ENCODE measurements around the gene CALB2.
"Not testable (repeated sequence)": the region's sequence is repeated elsewhere in the genome, so short reads cannot be mapped to it uniquely, and the experiment has no call there.

DNA sequence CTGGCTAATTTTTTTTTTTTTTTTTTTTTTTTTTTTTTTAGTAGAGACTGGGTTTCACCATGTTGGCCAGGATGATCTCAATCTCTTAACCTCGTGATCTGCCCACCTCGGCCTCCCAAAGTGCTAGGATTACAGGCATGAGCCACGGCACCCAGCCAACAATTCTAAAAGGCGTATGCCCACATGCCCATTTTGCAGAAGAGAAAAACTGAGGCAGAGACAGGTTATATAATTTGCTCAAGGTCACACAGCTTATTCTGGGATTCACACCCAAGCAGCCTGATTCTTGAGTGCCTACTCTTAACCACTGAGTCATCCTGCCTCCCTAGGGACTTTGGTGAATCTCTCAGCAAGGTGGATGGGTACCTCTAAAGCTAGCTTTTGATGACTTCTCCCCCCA lies 1.6 kb upstream of the CALB2 start:
- TF ChIP-seq, protein P1, sequence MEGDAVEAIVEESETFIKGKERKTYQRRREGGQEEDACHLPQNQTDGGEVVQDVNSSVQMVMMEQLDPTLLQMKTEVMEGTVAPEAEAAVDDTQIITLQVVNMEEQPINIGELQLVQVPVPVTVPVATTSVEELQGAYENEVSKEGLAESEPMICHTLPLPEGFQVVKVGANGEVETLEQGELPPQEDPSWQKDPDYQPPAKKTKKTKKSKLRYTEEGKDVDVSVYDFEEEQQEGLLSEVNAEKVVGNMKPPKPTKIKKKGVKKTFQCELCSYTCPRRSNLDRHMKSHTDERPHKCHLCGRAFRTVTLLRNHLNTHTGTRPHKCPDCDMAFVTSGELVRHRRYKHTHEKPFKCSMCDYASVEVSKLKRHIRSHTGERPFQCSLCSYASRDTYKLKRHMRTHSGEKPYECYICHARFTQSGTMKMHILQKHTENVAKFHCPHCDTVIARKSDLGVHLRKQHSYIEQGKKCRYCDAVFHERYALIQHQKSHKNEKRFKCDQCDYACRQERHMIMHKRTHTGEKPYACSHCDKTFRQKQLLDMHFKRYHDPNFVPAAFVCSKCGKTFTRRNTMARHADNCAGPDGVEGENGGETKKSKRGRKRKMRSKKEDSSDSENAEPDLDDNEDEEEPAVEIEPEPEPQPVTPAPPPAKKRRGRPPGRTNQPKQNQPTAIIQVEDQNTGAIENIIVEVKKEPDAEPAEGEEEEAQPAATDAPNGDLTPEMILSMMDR (IDR thresholded peaks at IDR 0.05) = not testable (repeated sequence)
- TF ChIP-seq POLR2A (IDR thresholded peaks at IDR 0.05) = not testable (repeated sequence)
